HG03103 (cell line): ENCODE data around the gene AP1S3.
"Not testable (repeated sequence)": the region's sequence is repeated elsewhere in the genome, so short reads cannot be mapped to it uniquely, and the experiment has no call there.

ENCODE experiments used
- ATAC-seq: cut with Tn5 transposase; IDR thresholded peaks from one replicate; pipeline ENCODE4 v1.9.1; 2021; ENCODE audit warnings: low read depth; ENCODE audit not compliant: unreplicated experiment

AP1S3 gene

DNA sequence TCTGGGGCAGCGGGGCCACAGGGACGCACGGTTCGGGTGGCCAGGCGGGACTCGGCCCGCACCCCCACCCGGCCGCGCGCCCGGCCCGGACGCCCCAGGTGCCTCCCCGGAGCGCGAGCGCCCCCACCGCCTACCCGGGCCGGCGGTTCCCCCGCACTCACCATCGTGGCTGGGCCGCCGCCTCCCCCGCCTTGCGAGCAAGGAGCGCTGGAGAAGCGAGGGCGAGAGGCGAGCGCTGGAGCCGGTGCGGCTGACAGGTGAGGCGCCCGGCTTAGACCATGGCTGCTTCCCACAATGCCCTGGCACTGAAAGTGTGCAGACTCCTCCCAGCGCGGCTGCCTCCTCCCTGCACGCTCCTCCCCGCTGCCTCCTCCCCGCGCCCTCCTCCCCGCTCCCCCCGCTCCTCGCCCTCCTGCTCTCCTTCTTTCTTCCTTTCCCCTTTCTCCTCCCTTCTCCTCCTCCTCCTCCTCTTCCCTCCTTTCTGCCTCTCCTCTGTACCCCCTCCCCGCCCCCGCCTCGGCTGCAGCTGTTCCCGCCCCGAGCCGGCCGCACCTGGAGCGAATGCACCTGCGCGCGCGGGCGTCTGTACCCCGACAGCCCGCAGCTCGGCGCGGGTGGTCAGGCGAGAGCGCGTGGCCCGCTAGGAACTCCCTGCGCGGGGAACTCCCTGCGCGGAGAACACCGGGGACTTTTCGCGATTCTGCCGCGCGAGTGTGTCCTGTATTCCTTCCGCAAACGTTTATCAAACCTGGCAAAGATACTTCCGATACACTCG, at the start of gene AP1S3:
Gene AP1S3 (minus strand): TSS at position 296 of the 775 bp plus-strand sequence. CDS start 132 bp downstream, at position 164.
- peak; percentile 52 for ATAC-seq

DNA sequence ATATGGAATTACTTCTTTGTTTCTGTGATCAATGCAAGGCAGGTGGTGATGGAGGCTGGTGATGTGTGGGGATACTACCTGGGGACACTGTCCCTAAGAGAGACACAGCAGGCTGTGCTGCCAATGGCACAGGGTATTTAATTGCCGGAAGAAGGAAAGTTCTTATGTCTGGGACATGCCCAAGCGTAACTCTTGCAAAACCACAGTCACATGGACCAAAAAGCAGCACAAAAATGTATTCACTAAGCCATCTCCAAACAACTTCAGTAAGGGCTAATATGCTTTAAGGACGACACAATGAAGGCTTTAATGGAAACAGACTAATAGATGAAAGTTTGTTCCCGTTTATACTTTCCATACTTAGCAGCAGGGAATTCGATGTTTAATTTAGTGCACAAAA, 49.7 kb upstream of the AP1S3 start:
- no peak for ATAC-seq

GRCh38 chr2:223886726-223887125, 49.3 kb upstream of the AP1S3 start:
- ATAC-seq: no peak

- peak; percentile 85 for ATAC-seq
Measured at GRCh38 chr2:223884399-223884798, 47.0 kb upstream of the AP1S3 start.

DNA sequence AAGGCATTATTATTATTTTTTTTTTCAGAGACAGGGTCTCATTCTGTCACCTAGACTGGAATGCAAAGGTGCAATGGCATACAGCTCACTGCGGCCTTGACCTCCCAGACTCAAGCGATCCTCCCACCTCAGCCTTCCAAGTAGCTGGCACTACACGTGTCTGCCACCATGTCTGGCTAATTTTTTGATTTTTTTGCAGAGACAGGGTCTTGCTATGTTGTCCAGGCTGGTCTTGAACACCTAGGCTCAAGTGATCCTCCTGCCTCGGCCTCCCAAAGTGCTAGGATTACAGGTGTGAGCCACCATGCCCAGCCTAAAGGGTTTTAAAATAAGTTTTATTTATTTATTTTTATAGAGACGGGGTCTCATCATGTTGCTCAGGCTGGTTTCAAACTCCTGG, 45.3 kb upstream of the AP1S3 start:
- no peak for ATAC-seq

- no peak for ATAC-seq
Measured at GRCh38 chr2:223880796-223881195, 43.4 kb upstream of the AP1S3 start.

DNA sequence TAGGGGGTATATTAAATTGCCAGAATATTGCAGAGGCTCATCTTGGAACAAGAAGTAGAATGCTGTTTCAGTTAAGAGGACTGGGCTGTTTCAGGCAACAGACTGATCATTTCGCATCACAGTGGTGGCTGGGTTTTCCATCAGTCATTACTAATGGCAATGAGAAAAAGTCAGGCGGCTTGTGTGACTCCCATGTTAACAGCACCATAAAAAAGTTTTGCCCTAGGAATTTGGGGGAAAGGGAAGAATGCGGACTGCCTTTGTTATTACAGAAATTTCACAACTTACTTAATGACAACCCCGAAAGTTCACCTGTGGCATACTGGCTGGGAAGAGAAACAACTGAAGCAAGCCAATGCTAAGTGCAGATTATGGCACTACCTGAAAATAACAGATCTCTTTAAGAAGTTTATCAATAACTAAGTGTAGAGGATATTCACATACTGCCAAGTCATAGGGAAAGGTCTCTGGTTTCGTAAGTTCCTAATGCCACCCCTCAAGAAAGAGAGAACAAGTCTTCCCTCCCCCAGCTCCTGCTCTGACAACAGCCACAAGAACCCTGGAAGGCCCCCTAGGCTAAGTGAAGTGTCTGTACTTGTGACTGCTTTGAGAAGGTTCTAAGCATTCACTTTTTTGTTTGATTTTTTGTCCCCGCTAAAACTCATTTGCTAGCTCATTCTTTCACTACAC, 40.5 kb upstream of the AP1S3 start:
- ATAC-seq: no peak

GRCh38 chr2:223873672-223874071, 36.3 kb upstream of the AP1S3 start:
- no peak for ATAC-seq

DNA sequence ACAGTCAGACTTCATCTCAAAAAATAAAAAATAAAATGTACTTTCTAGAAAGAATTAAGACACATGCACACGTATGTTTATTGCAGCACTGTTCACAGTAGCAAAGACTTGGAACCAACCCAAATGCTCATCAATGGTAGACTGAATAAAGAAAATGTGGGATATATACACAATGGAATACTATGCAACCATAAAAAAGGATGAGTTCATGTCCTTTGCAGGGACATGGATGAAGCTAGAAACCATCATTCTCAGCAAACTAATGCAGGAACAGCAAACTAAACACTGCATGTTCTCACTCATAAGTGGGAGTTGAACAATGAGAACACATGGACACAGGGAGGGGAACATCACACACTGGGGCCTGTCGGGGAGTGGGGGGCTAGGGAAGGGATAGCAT, 35.4 kb upstream of the AP1S3 start:
- not testable (repeated sequence) for ATAC-seq

DNA sequence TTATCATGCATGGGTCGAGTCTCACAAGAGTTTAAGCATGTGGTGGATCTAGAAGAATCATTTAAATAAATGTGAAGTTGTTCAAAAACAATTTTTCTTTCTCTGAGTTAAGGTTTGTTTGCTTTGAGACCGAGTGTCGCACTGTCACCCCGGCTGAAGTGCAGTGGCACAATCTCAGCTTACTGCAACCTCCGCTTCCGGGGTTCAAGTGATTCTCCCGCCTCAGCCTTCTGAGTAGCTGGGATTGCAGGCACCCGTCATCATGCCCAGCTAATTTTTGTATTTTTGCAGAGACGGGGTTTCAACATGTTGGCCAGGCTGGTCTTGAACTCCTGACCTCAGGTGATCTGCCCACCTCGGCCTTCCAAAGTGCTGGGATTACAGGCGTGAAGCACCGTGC, 34.3 kb upstream of the AP1S3 start:
- not testable (repeated sequence) for ATAC-seq

DNA sequence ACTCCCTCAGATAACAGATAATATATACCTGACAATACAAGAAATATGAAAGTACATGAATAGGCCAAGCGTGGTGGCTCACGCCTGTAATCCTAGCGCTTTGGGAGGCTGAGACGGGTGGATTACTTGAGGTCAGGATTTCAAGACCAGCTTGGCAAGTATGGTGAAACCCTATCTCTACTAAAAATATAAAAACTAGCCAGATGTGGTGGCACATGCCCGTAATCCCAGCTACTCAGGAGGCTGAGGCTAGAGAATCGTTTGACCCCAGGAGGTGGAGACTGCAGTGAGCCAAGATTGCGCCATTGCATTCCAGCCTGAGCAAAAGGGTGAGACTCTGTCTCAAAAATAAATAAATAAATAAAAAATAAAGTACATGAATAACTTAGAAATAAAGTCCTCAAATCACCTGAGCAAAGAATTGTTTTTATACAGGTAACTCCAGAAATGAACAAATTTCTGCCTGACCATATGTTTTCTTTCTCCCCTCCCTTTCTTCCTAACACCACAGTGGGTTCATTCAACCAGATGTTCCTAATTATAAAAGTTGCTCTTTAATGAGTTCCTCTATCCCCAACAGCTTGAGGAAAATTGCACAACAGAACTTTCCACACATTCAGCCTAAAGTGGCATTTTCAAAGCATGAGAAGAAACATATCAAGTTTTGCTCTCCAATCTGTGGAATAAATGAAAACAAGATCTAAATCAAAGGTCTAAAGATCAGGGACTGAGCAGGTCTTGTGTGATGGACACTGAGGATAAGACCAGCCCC, 33.6 kb upstream of the AP1S3 start:
- ATAC-seq: no peak

DNA sequence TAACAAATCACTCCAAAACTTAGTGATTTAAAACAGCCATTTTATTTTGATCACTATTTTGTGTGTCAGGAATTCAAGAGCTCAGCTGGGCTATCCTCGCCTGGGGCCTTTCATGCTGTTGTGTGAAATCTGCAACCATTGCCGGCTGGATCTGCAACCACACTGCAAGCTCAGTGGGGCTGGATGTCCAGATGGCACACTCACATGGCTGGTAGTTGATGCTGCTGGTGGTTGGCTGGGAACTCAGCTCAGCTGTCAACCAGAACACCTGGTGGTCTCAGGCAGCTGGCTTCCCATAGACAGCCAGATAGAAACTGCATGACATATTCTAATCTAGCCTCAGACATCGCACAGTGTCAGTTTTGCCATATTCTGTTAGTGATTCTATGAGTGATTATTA, 30.6 kb upstream of the AP1S3 start:
- no peak for ATAC-seq

DNA sequence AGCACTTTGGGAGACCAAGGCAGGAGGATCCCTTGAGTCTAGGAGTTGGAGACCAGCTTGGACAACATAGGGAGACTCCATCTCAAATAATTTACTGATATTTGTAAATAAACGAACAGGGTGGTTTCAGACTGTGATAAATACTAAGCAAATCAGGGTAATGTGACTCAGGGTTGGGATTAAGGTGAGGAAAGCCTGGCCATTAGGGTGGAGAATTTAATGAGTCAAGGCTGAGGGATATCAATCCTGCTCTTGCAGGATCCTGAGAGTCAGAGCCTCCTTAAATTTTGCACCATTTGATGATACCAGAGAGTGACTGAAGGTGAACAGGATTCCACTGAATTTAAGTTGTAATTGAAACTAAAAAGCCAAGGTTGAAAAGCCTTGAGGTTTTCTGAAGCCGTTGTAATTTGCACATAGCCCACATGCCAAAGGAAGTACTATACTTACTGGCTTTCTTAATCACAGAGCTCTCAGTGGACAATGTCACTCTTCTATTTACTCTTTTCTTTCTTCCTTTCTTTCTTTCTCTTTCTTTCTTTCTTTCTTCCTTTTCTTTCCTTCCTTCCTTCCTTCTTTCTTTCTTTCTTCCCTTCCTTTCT, 28.6 kb upstream of the AP1S3 start:
- ATAC-seq: no peak

DNA sequence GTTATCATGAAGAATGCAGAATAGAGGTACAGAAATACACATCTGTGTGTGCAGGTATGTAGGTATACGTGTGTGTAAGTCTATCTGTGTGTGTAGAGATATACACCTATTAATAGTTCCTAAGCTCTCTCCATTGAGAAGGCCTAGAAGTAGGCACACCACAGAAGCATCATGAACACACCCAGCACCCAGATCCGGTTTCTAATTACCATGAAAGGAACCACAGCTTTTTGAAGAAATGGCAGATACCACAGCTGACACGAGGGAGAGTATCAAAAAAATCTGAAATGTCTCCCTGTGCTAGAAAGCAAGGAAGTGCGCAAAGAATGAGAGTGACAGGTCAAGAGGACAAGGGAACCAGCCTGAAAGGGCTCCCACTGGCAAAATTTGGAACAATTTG, 27.7 kb upstream of the AP1S3 start:
- no peak for ATAC-seq

DNA sequence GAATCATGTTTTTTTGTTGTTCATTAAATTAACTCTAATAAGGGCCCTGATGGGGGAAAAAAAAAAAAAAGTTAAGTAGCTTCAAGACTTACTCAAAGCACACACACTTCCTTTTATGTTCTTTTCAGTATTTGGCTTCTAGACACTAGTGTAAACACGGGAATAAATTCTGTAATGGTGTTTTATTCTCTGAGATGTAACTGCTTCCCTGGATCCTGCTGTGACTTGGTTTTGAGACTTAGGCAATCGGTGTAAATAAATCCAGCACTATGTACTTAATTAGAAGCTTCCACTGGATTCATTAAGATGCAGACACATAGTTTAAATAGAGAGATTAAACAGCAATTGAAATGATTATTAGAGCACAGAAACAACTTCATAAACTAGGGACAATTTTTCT, 26.1 kb upstream of the AP1S3 start:
- ATAC-seq: no peak

- no peak for ATAC-seq
Measured at GRCh38 chr2:223860809-223861738, 23.7 kb upstream of the AP1S3 start.

DNA sequence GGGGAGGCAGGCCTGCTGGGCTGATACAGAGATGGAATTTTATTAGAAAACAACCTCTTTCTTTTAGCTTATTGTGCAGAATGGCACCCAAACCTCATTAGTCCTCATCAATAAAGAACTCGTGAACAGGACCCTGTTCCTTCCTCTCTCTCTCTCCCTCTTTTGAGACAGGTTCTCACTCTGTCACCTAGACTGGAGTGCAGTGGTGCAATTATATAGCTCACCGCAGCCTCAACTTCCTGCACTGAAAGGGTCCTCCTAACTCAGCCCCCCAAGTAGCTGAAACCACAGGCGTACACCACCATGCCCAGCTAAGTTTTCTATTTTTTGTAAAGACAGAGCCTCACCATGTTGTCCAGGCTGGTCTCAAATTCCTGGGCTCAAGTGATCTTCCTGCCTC, 21.7 kb upstream of the AP1S3 start:
- ATAC-seq: no peak

- no peak for ATAC-seq
Measured at GRCh38 chr2:223856584-223856983, 19.2 kb upstream of the AP1S3 start.

- ATAC-seq: no peak
Measured at GRCh38 chr2:223856021-223856420, 18.6 kb upstream of the AP1S3 start.

DNA sequence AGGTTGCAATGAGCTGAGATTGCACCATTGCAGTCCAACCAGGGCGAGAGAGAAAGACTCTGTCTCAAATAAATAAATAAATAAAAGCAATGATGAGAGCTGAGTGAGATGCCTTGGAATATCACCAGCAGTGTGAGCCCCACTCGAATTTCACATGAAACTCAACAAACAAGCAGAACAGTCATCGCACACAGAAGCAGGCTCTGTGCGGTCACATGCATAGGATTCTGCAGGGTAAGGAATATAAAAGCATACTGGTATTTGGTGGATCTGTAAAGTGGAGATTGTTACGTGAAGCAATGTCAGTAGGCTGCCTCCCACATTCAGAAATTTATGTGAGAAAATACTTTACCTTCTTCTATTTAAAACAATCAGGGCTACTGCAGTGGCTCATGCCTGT, 18.0 kb upstream of the AP1S3 start:
- ATAC-seq: no peak
